Erythroblast (primary cell): ENCODE measurements around the gene HLA-DMB.

Experiments
- GATA1 ChIP-seq: IDR thresholded peaks from 2 replicates; pipeline ENCODE4 v1.6.1; 2011; ENCODE audit warnings: low read depth, mild to moderate bottlenecking, control low read depth, low read length, moderate library complexity
- POLR2A ChIP-seq: IDR thresholded peaks from 2 replicates; pipeline ENCODE4 v1.6.1; 2011; ENCODE audit warnings: mild to moderate bottlenecking, low read length

DNA sequence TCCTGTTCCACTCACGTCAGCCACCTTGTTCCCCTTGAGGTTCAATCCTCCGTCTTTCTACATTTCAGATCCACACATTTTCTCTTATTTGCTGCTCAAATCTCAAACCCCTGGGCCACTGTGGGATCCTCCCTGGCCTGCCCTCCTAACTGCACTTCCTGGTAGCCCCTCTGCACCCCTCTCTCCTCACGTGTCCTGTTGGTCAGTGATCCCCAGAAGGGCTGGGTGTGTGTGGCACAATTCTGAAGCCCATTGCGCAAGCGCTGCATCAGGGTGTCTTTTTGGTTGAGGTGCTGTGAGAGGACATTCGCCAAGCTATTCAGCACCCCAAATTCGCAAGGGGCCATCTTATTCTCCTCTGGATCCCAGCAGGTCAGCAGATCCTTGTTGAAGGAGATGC, 2.3 kb downstream of the HLA-DMB start:
- TF ChIP-seq POLR2A (no peak), GATA1 (no peak)
